ENCODE measurements around the gene RGS3.

- TF ChIP-seq CTCF (IDR thresholded peaks at IDR 0.05) (no peak), RAD21 (IDR thresholded peaks at IDR 0.05; ENCODE audit: low read length) (no peak), USF2 (IDR thresholded peaks at IDR 0.05; ENCODE audit: borderline replicate concordance, low read depth, low read length) (no peak)
Measured at GRCh38 chr9:113625486-113625885, 162.0 kb downstream of the RGS3 start.
